C4-2B (cell line): ENCODE data around the gene SPRR2F.

ENCODE experiments used
- H3K27ac ChIP-seq: fragments of 450-650 bp; 2 replicates; pipeline ENCODE4 v1.5.1; 2017
- CTCF ChIP-seq: fragments of 450-650 bp; conservative IDR thresholded peaks from 2 replicates; pipeline ENCODE4 v1.5.1; 2017; ENCODE audit warnings: mild to moderate bottlenecking
- ZFX ChIP-seq: fragments of 450-650 bp; IDR thresholded peaks from 2 replicates; pipeline ENCODE4 v1.6.1; 2017

The SPRR2F gene

GRCh38 chr1:153099461-153100045, 13.8 kb downstream of the SPRR2F start:
- H3K27ac ChIP-seq: no peak overlapping the region
- TF ChIP-seq CTCF: no peak
- no peak for TF ChIP-seq ZFX

GRCh38 chr1:153095764-153096163, 17.6 kb downstream of the SPRR2F start:
- no peak overlapping the region for H3K27ac ChIP-seq
- TF ChIP-seq CTCF (no peak), ZFX (no peak)

GRCh38 chr1:153094426-153094825, 18.9 kb downstream of the SPRR2F start, which contains the start of gene SPRR2E:
Gene SPRR2E (minus strand): TSS chr1:153094526. CDS start chr1:153093751, 775 bp downstream.
- no peak within 1 kb of the TSS for H3K27ac ChIP-seq
- TF ChIP-seq ZFX: no peak
- no peak for TF ChIP-seq CTCF

GRCh38 chr1:153087652-153088051, 25.7 kb downstream of the SPRR2F start:
- no peak for TF ChIP-seq CTCF
- no peak for TF ChIP-seq ZFX

GRCh38 chr1:153081736-153082135, 31.6 kb downstream of the SPRR2F start:
- no peak overlapping the region for H3K27ac ChIP-seq
- TF ChIP-seq ZFX (no peak), CTCF (no peak)

More at GRCh38 chr1:153087652-153088051, 25.7 kb downstream of the SPRR2F start:
- H3K27ac ChIP-seq: no peak overlapping the region

GRCh38 chr1:153072806-153073726, 40.2 kb downstream of the SPRR2F start:
- TF ChIP-seq CTCF: no peak
- TF ChIP-seq ZFX: no peak
- no peak overlapping the region for H3K27ac ChIP-seq

- no peak within 1 kb of the TSS for H3K27ac ChIP-seq
- TF ChIP-seq CTCF (no peak), ZFX (no peak)
Measured at GRCh38 chr1:153071511-153071910, 41.8 kb downstream of the SPRR2F start, which contains the start of gene SPRR2B. Gene SPRR2B (minus strand): TSS chr1:153071611. CDS start chr1:153070839, 772 bp downstream.
